ENCODE measurements around the gene XRCC4. TPM values are rescaled to one million over a fixed set of nuclear protein-coding genes. Genes with fewer than 3 reads are reported as not detected.

Gene XRCC4
- total RNA-seq, 6 experiments from 2014 or later: 13.6 to 17.1 (median 14.4) TPM

- no peaks in the 10 kb centered on the region for H3K9me3 Mint-ChIP-seq
- no peaks in the 10 kb centered on the region for H3K36me3 Mint-ChIP-seq (ENCODE audit: low read depth)
- no peaks in the 10 kb centered on the region for H3K27me3 Mint-ChIP-seq (ENCODE audit: insufficient read depth)
- H3K27ac Mint-ChIP-seq: no peak overlapping the region
- no peaks in the 10 kb centered on the region for H3K4me1 Mint-ChIP-seq (ENCODE audit: low read depth)
- no peak for DNase-seq
- no peak for TF ChIP-seq CTCF (IDR thresholded peaks at IDR 0.05)
- no peak overlapping the region for H3K4me3 Mint-ChIP-seq
These were observed 120.1 kb downstream of the XRCC4 start for GRCh38 chr5:83197326-83197967.

- no peak for TF ChIP-seq CTCF (IDR thresholded peaks at IDR 0.05)
- no peak for DNase-seq
- no peak overlapping the region for H3K4me3 Mint-ChIP-seq
- H3K4me1 Mint-ChIP-seq (ENCODE audit: low read depth): no peaks in the 10 kb centered on the region
- H3K27me3 Mint-ChIP-seq (ENCODE audit: insufficient read depth): no peaks in the 10 kb centered on the region
- H3K36me3 Mint-ChIP-seq (ENCODE audit: low read depth): no peaks in the 10 kb centered on the region
- H3K27ac Mint-ChIP-seq: no peak overlapping the region
- H3K9me3 Mint-ChIP-seq: no peaks in the 10 kb centered on the region
These were observed 121.8 kb downstream of the XRCC4 start for GRCh38 chr5:83199126-83199525.

GRCh38 chr5:83204651-83205050, 127.3 kb downstream of the XRCC4 start:
- DNase-seq: no peak
- Mint-ChIP-seq H3K4me3 (no peak overlapping the region), H3K27ac (no peak overlapping the region), H3K9me3 (no peaks in the 10 kb centered on the region), H3K4me1 (ENCODE audit: low read depth) (no peaks in the 10 kb centered on the region), H3K27me3 (ENCODE audit: insufficient read depth) (no peaks in the 10 kb centered on the region; the same call in 1 of the 2 replicates), H3K36me3 (ENCODE audit: low read depth) (no peaks in the 10 kb centered on the region)
- no peak for TF ChIP-seq CTCF (IDR thresholded peaks at IDR 0.05)

DNA sequence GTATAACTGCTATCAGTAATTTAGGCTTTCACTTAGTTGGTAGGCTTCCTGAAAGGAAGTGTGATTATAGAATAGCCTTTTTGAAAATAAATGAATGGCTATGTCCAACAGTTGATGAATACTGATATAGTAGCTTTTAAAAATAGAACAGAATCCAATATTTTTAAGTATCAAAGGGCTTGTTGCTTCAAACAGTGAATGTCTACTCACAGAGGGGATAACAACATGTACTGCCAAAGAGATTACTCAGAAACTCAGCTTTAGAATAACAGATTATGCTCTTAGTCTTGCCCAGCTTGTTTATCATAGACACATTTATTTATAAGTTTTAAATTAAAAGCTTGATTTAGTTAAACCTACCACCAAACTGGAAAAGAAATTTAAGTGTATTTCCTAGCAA, 132.6 kb downstream of the XRCC4 start:
- H3K36me3 Mint-ChIP-seq (ENCODE audit: low read depth): peaks cover 5% of the 10 kb centered on the region; the same call in 1 of the 2 replicates
- no peak for TF ChIP-seq CTCF (IDR thresholded peaks at IDR 0.05)
- no peaks in the 10 kb centered on the region for H3K4me1 Mint-ChIP-seq (ENCODE audit: low read depth)
- no peaks in the 10 kb centered on the region for H3K9me3 Mint-ChIP-seq
- H3K27ac Mint-ChIP-seq: no peak overlapping the region
- no peak overlapping the region for H3K4me3 Mint-ChIP-seq
- H3K27me3 Mint-ChIP-seq (ENCODE audit: insufficient read depth): no peaks in the 10 kb centered on the region; the same call in 1 of the 2 replicates
- no peak for DNase-seq

GRCh38 chr5:83219077-83219476, 141.7 kb downstream of the XRCC4 start:
- Mint-ChIP-seq H3K4me1 (ENCODE audit: low read depth) (peaks cover 7% of the 10 kb centered on the region), H3K27ac (no peak overlapping the region), H3K9me3 (no peaks in the 10 kb centered on the region), H3K4me3 (no peak overlapping the region), H3K27me3 (ENCODE audit: insufficient read depth) (no peaks in the 10 kb centered on the region), H3K36me3 (ENCODE audit: low read depth) (no peaks in the 10 kb centered on the region)
- no peak for DNase-seq
- no peak for TF ChIP-seq CTCF (IDR thresholded peaks at IDR 0.05)

Data from HFFc6 (cell line).